NCI-H524 (cell line): ENCODE measurements around the gene BCKDK.
"Not testable (repeated sequence)": the region's sequence is repeated elsewhere in the genome, so short reads cannot be mapped to it uniquely, and the experiment has no call there.

ENCODE experiments used
- DNase-seq, 2 experiments: peaks; one replicate each; lab custom pipeline; 2025; lab: John Stamatoyannopoulos, UW

The BCKDK gene

DNA sequence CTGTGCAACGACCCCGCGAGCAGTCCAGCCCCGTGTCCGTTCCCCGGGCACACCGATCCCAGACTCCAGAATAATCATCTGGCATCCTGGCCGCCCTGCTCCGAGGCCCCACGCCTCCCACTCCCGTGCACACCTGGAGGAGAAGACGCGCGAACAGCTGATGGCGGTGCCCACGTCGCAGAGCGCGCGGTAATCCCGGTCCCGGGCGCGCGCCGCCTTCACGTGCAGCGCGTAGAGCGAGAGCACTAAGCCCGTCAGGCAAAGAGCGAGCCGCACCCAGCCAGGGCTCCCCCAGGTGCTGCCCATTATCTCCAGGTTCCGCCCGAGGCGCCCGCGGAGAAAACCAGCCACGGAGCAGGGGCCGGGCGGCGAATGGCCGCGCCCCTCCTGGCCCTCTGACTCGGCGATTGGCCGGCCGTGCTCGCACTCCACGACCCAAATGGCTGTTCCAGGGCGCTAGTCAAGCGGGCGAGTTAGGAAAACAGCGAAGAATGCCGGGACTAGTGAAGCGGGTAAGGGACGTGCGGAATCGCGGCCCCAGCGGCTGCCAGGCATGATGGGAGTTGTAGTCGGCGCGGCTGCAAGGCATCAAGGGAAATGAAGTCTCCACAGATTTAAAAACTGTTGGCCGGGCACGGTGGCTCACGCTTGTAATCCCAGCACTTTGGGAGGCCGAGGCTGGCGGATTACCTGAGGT, 13.6 kb upstream of the BCKDK start, which contains the start of gene VKORC1:
Gene VKORC1, minus strand, starts transcription at position 374 of the 697 bp plus-strand sequence. Its CDS starts 68 bp downstream, at position 306.
- DNase-seq = peak; percentile 98

DNA sequence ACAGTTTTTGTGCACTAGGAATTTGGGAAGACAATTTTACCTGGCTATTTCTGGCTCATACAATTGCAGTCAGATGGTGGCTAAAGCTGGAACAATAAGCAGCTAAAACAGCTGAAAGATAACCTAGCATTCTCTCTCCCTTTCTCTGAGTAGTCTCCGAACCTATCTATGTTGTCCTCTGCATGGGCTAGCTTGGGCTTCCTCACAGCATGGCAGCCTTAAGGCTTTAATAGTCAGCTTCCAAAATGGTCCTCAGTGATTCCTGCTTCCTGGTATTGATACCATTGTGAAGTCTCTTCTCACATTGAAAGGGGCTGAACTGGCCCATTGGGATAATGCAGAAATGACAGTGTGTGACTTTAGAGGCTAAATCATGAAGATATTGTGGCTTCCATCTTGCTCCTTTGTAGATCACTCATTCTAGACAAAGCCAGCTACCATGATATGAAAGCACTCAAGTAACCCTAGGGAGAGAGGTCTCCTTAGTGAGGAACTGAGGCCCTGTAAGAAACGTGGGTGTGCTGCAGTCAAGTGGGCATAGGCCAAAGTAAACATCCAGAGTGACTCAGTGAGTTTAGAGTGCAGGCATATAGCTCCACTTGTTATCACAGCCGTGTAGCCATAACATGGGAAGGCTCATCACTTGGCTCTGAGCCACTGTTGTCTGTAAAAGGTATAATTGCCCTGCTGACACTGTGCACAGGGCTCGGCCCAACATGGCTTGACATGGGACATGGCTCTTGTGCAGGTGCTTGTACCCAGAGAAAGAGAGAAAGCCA, 8.1 kb upstream of the BCKDK start:
- no peak for DNase-seq

DNA sequence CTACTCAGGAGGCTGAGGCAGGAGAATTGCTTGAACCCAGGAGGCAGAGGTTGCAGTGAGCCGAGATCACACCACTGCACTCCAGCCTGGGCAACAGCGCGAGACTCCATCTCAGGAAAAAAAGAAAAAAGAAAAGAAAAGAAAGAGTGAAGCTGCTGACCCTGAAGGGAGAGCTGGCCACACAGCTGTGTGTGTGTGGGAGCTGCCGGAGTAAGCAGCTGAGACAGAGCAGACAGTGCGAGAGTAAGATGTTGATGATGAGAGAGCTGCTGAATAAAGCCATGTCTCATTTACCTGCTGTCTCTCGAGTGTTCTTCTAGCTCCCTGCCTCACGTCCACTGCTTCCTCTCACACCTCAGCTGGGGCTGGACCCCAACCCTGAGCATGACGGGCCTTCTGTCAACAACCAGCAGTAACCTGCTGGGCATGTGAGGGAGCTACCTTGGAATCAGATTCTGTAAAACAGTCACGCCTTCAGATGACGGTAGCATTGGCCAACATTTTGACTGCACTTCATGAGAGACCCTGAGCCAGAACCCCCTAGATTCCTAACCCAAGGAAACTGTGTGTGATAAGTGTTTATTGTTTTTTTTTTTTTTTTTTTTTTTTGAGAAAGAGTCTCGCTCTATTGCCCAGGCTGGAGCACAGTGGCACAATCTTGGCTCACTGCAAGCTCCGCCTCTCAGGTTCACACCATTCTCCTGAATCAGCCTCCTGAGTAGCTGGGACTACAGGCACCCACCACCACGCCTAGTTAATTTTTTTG, 7.1 kb upstream of the BCKDK start:
- DNase-seq = not testable (repeated sequence)

DNA sequence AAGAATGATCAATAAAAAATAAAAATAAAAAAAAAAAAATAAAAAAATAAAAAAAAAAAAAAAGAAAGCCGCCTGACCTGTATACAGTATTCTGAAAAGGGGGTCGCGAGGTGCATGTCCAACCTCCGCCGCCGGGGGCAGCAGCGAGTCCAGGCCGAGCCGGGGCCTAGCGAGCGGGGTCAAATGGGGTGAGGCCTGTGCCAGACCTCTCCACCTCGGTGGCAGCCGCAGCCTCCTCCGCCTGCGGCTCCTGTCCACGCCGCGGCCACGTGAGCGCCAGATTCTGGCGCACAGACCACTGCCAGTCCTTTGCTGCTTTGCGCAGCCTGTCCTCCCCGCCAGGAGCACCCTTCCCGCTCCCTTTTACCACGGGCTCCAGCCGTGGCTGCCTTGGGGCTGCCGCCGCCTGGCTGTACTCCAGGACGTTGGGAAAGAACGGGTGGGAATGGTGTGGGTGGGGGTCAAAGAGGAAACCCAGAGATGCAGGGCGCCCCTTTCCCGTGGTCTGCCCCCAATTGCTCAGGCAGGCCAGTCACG, 2.4 kb upstream of the BCKDK start:
- peak; percentile 17 to 46 for DNase-seq

DNA sequence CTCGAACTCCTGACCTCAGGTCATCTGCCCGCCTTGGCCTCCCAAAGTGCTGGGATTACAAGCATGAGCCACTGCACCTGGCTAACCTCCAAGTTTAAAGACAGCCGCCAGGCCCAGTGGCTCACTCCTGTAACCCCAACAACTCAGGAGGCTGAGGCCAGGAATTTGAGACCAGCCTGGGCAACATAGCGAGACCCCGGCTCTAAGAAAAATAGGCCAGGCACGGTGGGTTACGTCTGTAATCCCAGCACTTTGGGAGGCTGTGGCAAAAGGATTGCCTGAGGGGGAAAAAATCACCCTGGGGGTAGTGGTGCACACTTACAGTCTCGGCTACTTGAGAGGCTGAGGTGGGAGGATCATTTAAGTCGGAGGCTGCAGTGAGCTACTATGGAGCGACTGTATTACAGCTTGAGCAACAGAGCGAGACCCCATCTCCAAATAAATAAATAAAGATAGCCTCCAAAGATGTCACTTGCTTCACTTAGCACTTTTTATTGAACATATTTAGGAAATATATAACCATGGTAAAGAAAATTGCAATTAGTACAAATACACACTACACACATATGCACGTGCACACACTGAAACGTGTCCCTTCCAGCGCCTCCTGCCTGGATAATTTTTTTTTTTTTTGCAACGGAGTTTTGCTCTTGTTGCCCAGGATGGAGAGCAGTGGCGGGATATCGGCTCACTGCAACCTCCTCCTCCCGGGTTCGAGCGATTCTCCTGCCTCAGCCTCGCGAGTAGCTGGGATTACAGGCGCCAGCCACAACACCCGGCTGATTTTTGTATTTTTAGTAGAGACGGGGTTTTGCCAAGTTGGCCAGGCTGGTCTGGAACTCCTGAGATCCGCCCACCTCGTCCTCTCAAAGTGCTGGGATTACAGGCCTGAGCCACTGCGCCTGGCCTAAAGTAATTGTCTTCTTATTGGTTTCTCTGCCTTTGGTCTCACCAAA, 1.4 kb upstream of the BCKDK start:
- peak in 1 of 2 experiments; percentile 61 for DNase-seq

DNA sequence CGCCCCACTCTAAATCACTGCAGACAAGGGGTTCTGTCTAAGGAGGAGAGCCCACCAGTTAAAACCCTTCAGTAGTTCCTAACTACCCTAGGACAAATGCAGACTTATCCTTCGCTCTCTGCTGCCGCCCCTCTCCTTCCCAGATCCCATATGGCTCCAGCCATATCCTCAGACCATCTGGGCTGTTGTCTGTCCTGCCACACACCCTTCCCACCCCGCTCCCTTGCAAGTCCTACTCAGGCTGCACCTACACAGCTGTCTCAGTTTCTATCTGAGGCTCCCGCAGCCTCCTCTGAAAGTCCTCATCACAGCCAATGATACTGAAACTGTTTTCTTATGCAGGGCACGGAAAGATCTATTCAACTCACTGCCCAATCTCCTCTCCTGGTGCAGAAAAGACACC, 720 bp upstream of the BCKDK start:
- DNase-seq = peak; percentile 81 to 95

DNA sequence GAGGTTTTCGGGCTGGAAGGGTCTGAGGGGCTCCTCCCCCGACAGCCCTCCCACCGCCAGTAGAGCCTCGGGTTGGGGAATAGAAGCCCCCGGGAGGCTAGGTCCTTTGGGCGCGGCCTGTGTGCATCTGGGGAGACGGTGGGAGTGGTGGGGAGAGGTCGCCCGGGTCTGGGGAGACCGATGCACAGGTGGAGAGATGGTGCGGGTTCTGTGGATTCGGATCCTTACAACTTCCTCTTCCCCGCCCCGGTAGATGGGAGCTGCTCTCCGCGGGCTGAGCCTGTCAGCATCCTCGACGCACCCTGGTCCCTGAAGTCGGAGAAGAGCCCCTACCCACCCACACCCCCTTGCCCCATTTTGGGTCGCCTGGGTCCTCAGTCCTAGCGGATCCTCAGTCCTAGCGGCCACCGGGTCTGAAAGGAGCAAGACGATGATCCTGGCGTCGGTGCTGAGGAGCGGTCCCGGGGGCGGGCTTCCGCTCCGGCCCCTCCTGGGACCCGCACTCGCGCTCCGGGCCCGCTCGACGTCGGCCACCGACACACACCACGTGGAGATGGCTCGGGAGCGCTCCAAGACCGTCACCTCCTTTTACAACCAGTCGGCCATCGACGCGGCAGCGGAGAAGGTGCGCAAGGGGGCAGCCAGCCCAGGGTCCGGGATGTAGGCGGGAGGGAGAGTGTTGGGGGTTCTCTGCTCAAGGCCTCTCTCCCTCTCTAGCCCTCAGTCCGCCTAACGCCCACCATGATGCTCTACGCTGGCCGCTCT, 790 bp downstream of the BCKDK start:
- DNase-seq = no peak

DNA sequence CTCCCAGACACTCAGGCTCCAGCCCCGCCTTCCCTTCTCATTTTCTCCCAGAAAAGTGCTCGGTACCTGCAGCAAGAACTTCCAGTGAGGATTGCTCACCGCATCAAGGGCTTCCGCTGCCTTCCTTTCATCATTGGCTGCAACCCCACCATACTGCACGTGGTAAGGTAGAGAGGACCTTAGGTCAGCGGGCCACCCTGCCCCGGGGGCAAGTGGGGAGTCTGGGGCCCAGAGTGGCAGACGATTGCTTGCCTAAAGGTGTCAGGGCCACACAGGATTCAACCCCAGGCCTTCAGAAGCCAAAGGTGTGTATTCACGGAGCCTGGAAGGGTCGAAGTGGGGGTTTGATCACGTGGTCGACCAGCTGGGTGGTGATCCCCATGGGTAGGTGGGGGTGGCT, 1.4 kb downstream of the BCKDK start:
- DNase-seq = no peak

DNA sequence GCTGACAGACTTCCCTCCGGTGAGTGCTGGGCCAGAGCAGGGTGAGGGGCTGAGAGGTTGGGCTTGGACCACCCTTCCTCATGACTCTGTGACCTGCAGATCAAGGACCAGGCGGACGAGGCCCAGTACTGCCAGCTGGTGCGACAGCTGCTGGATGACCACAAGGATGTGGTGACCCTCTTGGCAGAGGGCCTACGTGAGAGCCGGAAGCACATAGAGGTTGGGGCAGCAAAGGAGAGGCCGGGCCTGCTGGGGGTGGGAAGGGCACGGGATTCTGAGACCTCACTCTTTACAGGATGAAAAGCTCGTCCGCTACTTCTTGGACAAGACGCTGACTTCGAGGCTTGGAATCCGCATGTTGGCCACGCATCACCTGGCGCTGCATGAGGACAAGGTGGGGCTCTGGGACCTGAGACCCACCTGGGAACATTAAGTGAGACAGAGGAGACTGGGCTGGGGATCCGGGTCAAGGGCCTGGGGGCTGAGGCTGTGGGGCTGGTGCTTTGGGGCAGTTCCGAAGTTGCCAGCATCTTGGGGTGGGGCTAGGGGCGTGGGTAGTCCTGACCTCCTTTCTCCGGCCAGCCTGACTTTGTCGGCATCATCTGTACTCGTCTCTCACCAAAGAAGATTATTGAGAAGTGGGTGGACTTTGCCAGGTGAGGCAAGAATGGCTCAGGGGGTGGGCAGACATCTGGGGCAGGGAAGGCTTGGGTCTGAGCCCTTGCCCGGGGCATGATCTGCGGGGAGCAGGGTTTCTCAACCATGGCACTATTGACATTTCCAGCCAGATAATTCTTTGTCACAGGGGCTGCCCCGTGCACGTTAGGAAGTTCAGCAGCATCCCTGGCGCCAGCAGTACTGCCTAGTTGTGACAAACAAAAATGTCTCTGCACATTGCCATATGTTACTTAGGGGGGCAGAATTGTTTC, 2.2 kb downstream of the BCKDK start:
- no peak for DNase-seq

DNA sequence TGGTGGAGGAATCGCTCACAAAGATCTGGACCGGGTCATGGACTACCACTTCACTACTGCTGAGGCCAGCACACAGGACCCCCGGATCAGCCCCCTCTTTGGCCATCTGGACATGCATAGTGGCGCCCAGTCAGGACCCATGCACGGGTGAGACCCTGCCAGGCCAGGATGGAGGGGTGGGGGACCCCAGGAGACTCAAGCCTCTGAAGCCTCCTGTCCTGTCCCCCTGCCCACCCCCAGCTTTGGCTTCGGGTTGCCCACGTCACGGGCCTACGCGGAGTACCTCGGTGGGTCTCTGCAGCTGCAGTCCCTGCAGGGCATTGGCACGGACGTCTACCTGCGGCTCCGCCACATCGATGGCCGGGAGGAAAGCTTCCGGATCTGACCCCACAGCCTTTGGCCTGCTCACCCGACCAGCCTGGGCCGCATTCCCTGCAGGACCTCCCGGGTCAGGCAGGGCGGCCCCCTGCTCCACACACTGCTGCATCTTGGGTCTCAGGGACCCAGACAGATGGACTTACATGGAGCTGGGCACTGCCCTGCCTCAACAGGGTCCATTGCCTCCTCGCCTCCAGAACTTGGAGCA, 3.8 kb downstream of the BCKDK start:
- no peak for DNase-seq

DNA sequence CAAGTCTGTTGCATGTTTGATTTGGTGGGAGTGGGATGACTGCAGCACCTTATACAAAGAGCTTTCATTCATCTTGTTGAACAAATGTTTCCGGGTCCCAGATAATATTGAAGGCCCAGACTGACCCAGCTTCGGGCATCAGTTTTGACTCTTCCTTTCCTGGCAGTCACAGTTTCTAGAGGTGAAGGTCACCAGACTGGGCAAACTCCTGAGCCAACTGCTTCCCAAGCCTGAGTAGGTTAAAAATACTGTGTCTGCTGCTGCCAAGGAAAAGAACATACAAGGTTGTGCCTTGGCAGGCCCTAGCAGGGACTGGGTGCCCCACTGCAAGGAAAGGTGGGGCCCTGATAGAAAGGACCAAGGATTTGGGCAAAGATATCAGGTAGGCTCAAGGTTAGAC, 4.5 kb downstream of the BCKDK start:
- DNase-seq = no peak

DNA sequence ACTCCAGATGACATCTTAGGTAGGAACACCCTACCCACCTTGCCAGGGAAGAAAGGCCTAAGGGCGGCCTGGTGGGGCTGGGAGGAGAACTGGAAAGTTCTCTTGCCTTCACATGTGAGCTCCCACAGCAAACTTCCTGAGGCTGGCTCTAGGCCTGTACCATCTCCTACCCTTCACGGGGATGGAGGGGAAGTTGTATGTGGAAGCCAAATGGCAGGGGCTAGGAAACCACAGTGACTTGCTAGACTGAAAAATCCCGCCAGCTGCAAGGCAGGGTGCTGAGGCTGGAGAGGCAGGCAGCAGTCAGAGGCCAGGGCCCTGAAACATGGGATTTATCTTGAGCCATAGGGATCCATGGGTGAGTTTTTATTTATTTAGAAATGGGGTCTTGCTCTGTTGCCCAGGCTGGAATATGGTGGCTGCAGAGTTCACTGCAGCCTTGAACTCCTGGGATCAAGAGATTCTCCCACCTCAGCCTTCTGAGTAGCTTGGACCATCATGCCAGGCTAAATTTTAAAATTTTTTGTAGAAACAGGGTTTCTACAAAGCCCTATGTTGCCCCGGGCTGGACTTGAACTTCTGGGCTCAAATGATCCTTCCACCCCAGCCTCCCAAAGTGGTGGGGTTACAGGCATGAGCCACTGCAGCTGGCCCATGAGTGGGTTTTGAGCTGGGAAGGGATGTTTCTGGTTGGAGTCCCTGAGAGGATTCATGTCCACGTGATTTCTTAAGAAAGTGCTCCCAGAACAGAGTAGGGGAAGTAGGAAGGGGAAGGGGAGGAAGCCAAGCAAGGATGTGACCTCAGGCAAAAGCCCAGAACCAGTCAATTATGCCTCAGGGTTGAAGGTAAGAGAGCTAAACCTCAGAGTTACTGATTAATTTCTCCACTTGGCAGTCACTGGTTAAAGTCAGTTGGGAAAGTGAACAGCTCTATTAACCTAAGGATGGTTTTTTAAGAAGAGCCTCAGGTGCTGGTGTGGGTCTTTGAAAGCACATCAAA, 5.2 kb downstream of the BCKDK start:
- no peak for DNase-seq

DNA sequence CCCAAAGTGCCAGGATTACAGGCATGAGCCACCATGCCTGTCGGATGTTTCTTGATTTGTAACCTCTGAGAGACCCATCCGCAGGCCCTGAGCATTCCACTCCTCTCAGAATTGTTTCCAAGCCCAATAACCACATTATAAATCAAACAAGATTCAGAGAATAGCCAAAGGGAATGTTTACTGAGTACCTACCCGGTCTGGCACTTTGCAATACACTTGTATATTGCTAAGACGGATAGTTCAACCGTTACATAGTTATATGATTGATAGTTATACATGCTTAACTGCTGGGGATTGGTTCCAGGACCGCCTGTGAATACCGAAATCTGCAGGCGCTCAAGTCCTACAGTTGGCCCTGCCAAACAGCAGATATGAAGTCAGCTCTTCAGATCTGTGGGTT, 6.3 kb downstream of the BCKDK start:
- DNase-seq = no peak

DNA sequence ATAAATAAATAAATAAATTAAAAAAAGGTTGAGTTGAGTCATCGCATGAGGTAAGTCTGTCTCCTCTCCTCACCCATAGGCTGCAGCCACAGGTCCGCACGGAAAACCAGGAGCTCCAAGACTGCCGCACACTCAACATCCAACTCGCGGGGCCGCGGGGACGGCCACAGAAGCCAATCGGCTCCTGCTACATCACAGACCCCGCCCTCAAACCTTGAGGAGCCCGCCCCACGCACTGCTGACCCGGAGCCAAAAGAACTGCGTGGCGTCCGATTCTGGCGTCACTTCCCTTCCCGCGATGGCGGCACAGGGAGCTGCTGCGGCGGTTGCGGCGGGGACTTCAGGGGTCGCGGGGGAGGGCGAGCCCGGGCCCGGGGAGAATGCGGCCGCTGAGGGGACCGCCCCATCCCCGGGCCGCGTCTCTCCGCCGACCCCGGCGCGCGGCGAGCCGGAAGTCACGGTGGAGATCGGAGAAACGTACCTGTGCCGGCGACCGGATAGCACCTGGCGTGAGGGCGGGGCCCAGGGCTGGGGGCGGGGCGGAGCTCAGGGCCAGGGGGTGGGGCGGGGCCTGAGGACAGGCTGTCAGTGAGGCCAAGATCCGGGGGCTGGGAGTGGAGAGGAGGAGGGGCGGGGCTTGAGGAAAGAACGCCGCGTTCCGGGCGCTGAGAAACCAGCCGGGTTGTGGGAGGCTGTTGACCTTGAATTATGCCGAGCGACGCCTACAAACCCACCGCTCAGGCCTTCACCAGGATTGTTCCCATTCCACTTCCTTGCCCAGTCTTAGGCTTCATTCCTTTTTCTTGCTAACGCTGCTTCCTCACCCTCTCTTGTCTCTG, 9.4 kb downstream of the BCKDK start, which contains the start of gene KAT8:
Gene KAT8, plus strand, starts transcription at position 281 of the 839 bp plus-strand sequence. Its CDS starts 18 bp downstream, at position 299.
- DNase-seq = peak; percentile 96 to 99

DNA sequence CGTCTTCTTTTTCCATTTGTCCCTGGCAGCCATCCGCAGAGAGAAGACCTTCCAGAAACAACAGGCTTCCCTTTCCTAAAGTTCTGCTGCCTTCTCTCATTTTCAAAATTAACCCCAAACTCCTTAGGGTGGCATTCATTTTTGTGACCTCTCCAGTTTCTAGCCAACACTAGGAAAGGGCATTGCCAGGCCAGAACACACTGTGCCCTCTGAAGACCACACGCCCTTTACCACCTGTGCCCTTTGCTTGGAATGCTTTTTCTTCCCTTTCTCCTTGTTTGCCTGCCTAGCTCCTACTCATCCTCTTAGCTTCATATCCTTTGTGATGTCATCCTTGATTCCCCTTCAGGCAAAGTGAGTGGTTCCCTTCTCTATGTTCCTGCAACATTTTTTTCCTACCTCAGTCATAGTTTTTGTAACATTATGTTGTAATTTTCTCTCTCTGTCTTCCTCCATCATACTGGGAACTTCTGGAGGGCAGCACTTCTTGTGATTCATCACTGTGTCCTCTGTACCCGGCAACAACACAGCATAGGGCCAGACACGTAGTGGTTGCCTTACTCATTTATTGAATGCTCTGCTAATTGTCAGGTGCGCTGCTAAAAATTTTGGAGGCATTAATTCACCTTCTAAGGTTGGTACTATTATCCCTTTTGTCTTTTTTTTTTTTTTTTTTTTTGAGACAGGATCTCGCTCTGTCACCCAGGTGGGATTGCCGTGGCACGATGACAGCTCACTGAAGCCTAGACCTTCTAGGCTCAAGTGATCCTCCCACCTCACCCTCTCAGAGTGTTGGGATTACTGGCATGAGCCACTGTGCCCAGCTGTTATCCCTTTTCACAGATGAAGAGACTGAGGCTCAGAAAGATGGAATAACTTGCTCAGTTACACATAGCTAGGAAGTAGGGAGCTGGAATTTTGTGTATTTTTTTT, 10.3 kb downstream of the BCKDK start:
- no peak for DNase-seq
